ENCODE data around the gene GRM7.

Gene GRM7

DNA sequence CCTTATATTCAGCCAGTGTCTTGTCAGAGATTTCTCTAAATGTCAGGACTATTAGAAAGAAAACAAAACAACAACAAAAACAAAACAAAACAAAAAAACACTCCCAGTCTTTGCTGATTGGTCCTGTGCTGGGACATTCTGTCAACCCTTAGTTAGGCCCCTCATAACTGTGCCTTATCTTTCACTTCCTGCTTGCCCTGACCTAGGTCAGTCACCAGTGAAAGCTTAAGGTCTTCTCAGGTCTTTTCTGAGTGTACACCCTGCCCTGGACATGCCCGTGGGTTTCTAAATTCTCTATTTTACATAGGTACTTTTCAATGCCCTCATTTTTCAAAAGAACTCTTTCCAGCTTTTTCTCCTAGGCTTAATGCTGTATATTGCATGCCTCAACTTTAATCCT lies 454.1 kb downstream of the GRM7 start:
- no peaks in the 10 kb centered on the region for H3K9me3 ChIP-seq
- no peak for TF ChIP-seq Cebpa-rat (IDR thresholded peaks at IDR 0.05)

DNA sequence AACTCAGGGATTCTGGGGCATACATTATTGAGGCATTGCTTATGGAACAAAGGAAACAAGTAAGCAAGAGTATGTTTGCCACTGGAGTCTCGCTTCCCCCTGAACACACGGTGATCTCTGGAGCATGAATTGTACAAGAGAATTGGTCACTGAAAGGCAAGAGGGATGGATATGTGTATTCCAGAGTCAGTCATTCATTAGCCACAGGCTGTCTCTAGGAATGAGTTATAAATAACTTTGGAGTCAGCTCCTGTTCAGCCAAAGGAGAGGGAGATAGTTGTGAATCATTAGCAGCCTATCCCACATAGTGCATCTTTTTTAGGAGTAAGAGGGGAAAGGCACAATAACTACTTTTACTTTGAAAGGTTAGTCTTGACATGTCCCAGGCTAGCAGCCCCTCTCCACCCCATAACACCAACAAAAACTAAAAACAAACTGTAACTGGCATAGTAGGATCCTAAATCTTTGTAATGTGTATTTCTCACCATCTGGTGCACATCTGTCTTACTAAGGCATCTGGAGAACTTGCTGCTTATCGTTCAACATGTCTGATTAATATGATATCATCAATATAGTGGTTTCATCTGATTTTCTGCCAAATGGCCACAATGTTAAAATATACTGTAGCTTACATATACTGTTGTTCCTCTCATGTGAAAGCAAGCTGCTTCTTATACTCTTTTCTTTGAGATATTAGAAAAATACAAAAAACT lies 462.2 kb downstream of the GRM7 start:
- TF ChIP-seq Cebpa-rat (IDR thresholded peaks at IDR 0.05), result no peak
- H3K9me3 ChIP-seq, result no peaks in the 10 kb centered on the region
- H3K27me3 ChIP-seq, result no peaks in the 10 kb centered on the region
- H3K4me2 ChIP-seq, result no peak overlapping the region
- H4K20me1 ChIP-seq, result no peaks in the 10 kb centered on the region
- no peak overlapping the region for H3K27ac ChIP-seq
- H3K4me3 ChIP-seq, result no peak overlapping the region
- H3K9ac ChIP-seq, result no peak overlapping the region
- H3K4me1 ChIP-seq, result no peaks in the 10 kb centered on the region
- H3K36me3 ChIP-seq, result no peaks in the 10 kb centered on the region

More for the DNA sequence above, 454.1 kb downstream of the GRM7 start:
- Histone ChIP-seq H4K20me1 (no peaks in the 10 kb centered on the region), H3K9ac (no peak overlapping the region), H3K4me3 (no peak overlapping the region), H3K27ac (no peak overlapping the region), H3K4me2 (no peak overlapping the region), H3K27me3 (no peaks in the 10 kb centered on the region), H3K4me1 (no peaks in the 10 kb centered on the region), H3K36me3 (no peaks in the 10 kb centered on the region)

GRCh38 chr3:7328339-7328738 lies 467.4 kb downstream of the GRM7 start:
- Histone ChIP-seq H3K4me3 (no peak overlapping the region), H3K27ac (no peak overlapping the region), H3K9me3 (no peaks in the 10 kb centered on the region), H3K4me2 (no peak overlapping the region), H4K20me1 (no peaks in the 10 kb centered on the region), H3K4me1 (no peaks in the 10 kb centered on the region), H3K27me3 (no peaks in the 10 kb centered on the region), H3K36me3 (no peaks in the 10 kb centered on the region), H3K9ac (no peak overlapping the region)
- TF ChIP-seq Cebpa-rat (IDR thresholded peaks at IDR 0.05), result no peak

DNA sequence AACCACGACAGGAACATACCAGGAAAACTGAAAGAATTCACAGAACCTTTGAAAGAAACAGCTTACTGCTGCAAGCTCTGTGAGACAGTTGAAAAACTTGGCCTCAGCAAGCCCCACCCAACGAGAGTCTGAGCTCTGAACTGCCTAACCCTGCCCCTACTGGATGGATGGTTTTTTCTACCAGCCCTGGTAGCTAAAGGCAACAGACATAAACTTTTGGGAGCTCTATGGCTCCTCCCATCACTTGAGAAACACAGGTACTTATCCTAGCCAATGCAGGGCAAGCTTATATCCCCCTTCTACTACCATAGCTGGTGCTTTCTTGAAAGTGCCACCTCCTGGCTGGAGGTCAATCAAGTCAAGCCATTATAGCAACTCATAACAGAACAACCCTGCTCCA lies 471.8 kb downstream of the GRM7 start:
- Histone ChIP-seq H3K9me3 (no peaks in the 10 kb centered on the region), H3K4me3 (no peak overlapping the region), H3K27ac (no peak overlapping the region), H3K9ac (no peak overlapping the region), H4K20me1 (no peaks in the 10 kb centered on the region), H3K4me2 (no peak overlapping the region), H3K36me3 (no peaks in the 10 kb centered on the region), H3K27me3 (no peaks in the 10 kb centered on the region), H3K4me1 (no peaks in the 10 kb centered on the region)
- no peak for TF ChIP-seq Cebpa-rat (IDR thresholded peaks at IDR 0.05)

- no peaks in the 10 kb centered on the region for H3K36me3 ChIP-seq
- no peak overlapping the region for H3K4me3 ChIP-seq
- no peaks in the 10 kb centered on the region for H3K9me3 ChIP-seq
- no peaks in the 10 kb centered on the region for H4K20me1 ChIP-seq
- H3K4me2 ChIP-seq, result no peak overlapping the region
- no peaks in the 10 kb centered on the region for H3K4me1 ChIP-seq
- H3K27me3 ChIP-seq, result no peaks in the 10 kb centered on the region
- no peak for TF ChIP-seq Cebpa-rat (IDR thresholded peaks at IDR 0.05)
- H3K27ac ChIP-seq, result no peak overlapping the region
- no peak overlapping the region for H3K9ac ChIP-seq
Observed at GRCh38 chr3:7333125-7333524, 472.2 kb downstream of the GRM7 start.

- Histone ChIP-seq H3K4me2 (no peak overlapping the region), H3K9ac (no peak overlapping the region), H3K27ac (no peak overlapping the region), H4K20me1 (no peaks in the 10 kb centered on the region), H3K9me3 (no peaks in the 10 kb centered on the region), H3K4me1 (no peaks in the 10 kb centered on the region), H3K4me3 (no peak overlapping the region), H3K36me3 (no peaks in the 10 kb centered on the region), H3K27me3 (no peaks in the 10 kb centered on the region)
- no peak for TF ChIP-seq Cebpa-rat (IDR thresholded peaks at IDR 0.05)
Observed at GRCh38 chr3:7340795-7341194, 479.9 kb downstream of the GRM7 start.

DNA sequence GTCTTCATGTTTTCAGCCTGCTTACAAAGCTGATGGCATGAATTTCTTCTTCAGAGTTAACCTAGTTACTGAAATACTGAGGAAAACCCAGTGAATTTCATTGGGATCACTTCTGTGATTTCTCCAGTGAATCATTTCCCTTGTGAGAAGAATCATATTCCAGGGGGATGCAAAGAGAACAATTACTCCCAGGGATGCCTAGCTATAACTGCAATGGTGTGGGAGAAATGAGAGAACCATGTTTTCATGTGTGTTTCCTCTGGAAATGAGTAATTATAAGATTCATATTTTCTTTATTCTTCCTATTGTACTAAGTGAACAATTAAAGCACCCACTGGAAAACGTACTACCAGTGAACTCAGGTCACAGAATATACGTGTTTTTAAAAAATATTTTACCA lies 485.4 kb downstream of the GRM7 start:
- Histone ChIP-seq H3K4me1 (no peaks in the 10 kb centered on the region), H3K36me3 (no peaks in the 10 kb centered on the region)

DNA sequence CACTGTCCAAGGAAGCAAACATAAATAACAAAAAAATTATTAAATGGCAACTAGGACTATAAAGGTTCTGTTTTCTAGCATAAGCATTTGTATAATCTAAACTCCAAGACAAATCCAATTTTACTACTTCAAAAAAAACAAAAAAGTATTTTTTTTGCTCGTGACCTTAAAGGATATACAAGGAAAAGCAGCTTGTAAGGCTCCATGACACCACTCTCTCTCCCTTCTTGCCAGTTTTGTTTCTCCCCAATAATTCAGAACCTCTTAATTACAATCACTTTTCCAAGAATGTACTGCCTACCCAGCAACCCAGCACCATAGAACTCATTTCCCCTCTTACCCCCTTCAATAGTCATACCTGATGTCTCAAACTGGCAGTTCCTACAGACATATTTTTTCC lies 496.2 kb downstream of the GRM7 start:
- no peaks in the 10 kb centered on the region for H4K20me1 ChIP-seq
- no peak overlapping the region for H3K4me2 ChIP-seq
- H3K27ac ChIP-seq, result no peak overlapping the region
- H3K9me3 ChIP-seq, result no peaks in the 10 kb centered on the region
- no peak overlapping the region for H3K9ac ChIP-seq
- no peaks in the 10 kb centered on the region for H3K27me3 ChIP-seq
- H3K4me1 ChIP-seq, result no peaks in the 10 kb centered on the region
- H3K36me3 ChIP-seq, result no peaks in the 10 kb centered on the region
- TF ChIP-seq Cebpa-rat (IDR thresholded peaks at IDR 0.05), result no peak
- no peak overlapping the region for H3K4me3 ChIP-seq

More for the DNA sequence above, 485.4 kb downstream of the GRM7 start:
- H3K4me2 ChIP-seq, result no peak overlapping the region
- no peak overlapping the region for H3K9ac ChIP-seq
- no peaks in the 10 kb centered on the region for H3K27me3 ChIP-seq
- no peaks in the 10 kb centered on the region for H4K20me1 ChIP-seq
- no peak for TF ChIP-seq Cebpa-rat (IDR thresholded peaks at IDR 0.05)
- H3K4me3 ChIP-seq, result no peak overlapping the region
- no peaks in the 10 kb centered on the region for H3K9me3 ChIP-seq
- H3K27ac ChIP-seq, result no peak overlapping the region

DNA sequence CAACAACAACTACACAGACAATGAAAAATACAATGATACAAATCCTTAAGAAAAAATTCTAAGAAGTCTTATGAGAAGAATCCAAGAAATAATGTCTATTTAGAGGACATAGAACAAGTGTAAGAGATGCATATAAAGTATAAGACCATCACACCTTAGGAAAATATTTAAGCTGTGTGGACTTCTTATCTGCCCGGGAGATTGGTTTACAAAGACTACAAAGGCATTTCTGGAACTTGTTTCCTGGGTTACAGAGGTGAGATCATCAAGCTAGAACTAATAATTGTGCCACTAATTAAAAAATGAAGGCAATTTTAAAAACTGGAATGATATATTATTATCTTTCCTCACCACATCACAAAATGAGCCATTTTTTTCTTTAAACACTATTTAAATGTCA lies 507.1 kb downstream of the GRM7 start:
- no peak for TF ChIP-seq Cebpa-rat (IDR thresholded peaks at IDR 0.05)
- Histone ChIP-seq H3K4me2 (no peak overlapping the region), H3K36me3 (no peaks in the 10 kb centered on the region), H4K20me1 (no peaks in the 10 kb centered on the region), H3K9me3 (no peaks in the 10 kb centered on the region), H3K4me3 (no peak overlapping the region), H3K4me1 (peaks cover 13% of the 10 kb centered on the region), H3K9ac (no peak overlapping the region), H3K27ac (no peak overlapping the region), H3K27me3 (no peaks in the 10 kb centered on the region)

DNA sequence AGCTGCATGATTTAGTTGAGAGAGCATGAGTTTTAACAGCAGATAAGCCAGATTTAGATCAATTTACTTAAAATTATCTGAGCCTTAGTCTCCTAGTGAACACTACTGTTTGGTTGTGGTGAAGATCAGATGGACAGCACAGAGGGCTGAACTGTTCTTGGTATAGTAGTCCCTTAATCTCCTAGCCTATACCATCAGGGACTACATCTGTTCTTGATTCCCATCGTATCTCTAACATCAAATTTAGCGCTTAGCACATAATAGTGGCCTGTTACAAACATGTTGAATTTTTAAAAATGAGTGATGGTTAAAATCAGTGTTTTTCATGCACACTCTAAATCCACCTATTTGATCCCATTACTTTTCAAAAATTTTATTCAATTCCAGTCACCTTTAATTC lies 507.7 kb downstream of the GRM7 start:
- H3K4me1 ChIP-seq, result peaks cover 13% of the 10 kb centered on the region
- H3K4me2 ChIP-seq, result peak overlapping the region; percentile 51
- H3K27me3 ChIP-seq, result no peaks in the 10 kb centered on the region
- no peak overlapping the region for H3K4me3 ChIP-seq
- no peak overlapping the region for H3K27ac ChIP-seq
- H3K9ac ChIP-seq, result no peak overlapping the region
- H4K20me1 ChIP-seq, result no peaks in the 10 kb centered on the region
- no peaks in the 10 kb centered on the region for H3K9me3 ChIP-seq
- no peak for TF ChIP-seq Cebpa-rat (IDR thresholded peaks at IDR 0.05)
- no peaks in the 10 kb centered on the region for H3K36me3 ChIP-seq

Data from BLaER1 (cell line).